Measurements from ENCODE around the gene SMIM38.

Gene SMIM38

GRCh38 chr11:69202511-69203221 lies 46.9 kb downstream of the SMIM38 start:
- Histone ChIP-seq H3K9me3 (ENCODE audit: control insufficient read depth, low read length) (no peaks in the 10 kb centered on the region), H3K27me3 (ENCODE audit: control insufficient read depth, insufficient read depth, low read length) (no peaks in the 10 kb centered on the region), H3K4me2 (ENCODE audit: low read length) (no peak overlapping the region), H3K9ac (no peak overlapping the region), H3K27ac (no peak overlapping the region), H2AFZ (no peak overlapping the region), H3K4me1 (no peaks in the 10 kb centered on the region), H3K4me3 (ENCODE audit: low read depth, low read length) (no peak overlapping the region), H3K79me2 (no peaks in the 10 kb centered on the region), H3K36me3 (ENCODE audit: control insufficient read depth, insufficient read depth, low read length) (no peaks in the 10 kb centered on the region)
- no peak for TF ChIP-seq CTCF (IDR thresholded peaks at IDR 0.05)

GRCh38 chr11:69203381-69203780 lies 47.6 kb downstream of the SMIM38 start:
- no peak overlapping the region for H3K27ac ChIP-seq
- H3K4me3 ChIP-seq (ENCODE audit: low read depth, low read length): no peak overlapping the region
- H3K9ac ChIP-seq: no peak overlapping the region
- no peaks in the 10 kb centered on the region for H3K27me3 ChIP-seq (ENCODE audit: control insufficient read depth, insufficient read depth, low read length)
- no peak overlapping the region for H3K4me2 ChIP-seq (ENCODE audit: low read length)
- H2AFZ ChIP-seq: no peak overlapping the region
- H3K4me1 ChIP-seq: no peaks in the 10 kb centered on the region
- H3K9me3 ChIP-seq (ENCODE audit: control insufficient read depth, low read length): no peaks in the 10 kb centered on the region
- H3K36me3 ChIP-seq (ENCODE audit: control insufficient read depth, insufficient read depth, low read length): no peaks in the 10 kb centered on the region
- no peaks in the 10 kb centered on the region for H3K79me2 ChIP-seq
- TF ChIP-seq CTCF (IDR thresholded peaks at IDR 0.05): no peak

GRCh38 chr11:69203901-69204245 lies 48.1 kb downstream of the SMIM38 start:
- Histone ChIP-seq H3K4me3 (ENCODE audit: low read depth, low read length) (no peak overlapping the region), H3K79me2 (no peaks in the 10 kb centered on the region), H3K27me3 (ENCODE audit: control insufficient read depth, insufficient read depth, low read length) (no peaks in the 10 kb centered on the region), H3K27ac (no peak overlapping the region), H3K9me3 (ENCODE audit: control insufficient read depth, low read length) (no peaks in the 10 kb centered on the region), H3K36me3 (ENCODE audit: control insufficient read depth, insufficient read depth, low read length) (no peaks in the 10 kb centered on the region), H3K4me2 (ENCODE audit: low read length) (no peak overlapping the region), H3K4me1 (no peaks in the 10 kb centered on the region), H3K9ac (no peak overlapping the region), H2AFZ (no peak overlapping the region)
- TF ChIP-seq CTCF (IDR thresholded peaks at IDR 0.05): no peak

- no peak for TF ChIP-seq CTCF (IDR thresholded peaks at IDR 0.05)
- Histone ChIP-seq H3K4me1 (no peaks in the 10 kb centered on the region), H3K4me2 (ENCODE audit: low read length) (no peak overlapping the region), H3K9me3 (ENCODE audit: control insufficient read depth, low read length) (no peaks in the 10 kb centered on the region), H2AFZ (no peak overlapping the region), H3K36me3 (ENCODE audit: control insufficient read depth, insufficient read depth, low read length) (no peaks in the 10 kb centered on the region), H3K79me2 (no peaks in the 10 kb centered on the region), H3K4me3 (ENCODE audit: low read depth, low read length) (no peak overlapping the region), H3K9ac (no peak overlapping the region), H3K27me3 (ENCODE audit: control insufficient read depth, insufficient read depth, low read length) (no peaks in the 10 kb centered on the region), H3K27ac (no peak overlapping the region)
Observed at GRCh38 chr11:69204246-69204940, 48.7 kb downstream of the SMIM38 start.
